Right lobe of liver (tissue), 6 donors: ENCODE data around the gene ARHGEF38. TPM values are rescaled to one million over a fixed set of nuclear protein-coding genes. Genes with fewer than 3 reads are reported as not detected.

ENCODE experiments used
- ATAC-seq, 4 donors: fragments of 200-7000 bp; cut with Tn5 transposase; one replicate each; pipeline ENCODE4 v1.9.1; 2020; ENCODE audit warnings: mild to moderate bottlenecking in 4 of 4, moderate library complexity in 4 of 4
- DNase-seq, 3 donors: peaks; one replicate each; pipeline ENCODE4 v3.0.0-alpha.2; 2020
- H3K27ac ChIP-seq, 3 donors: fragments of 200-600 bp; one replicate each; pipeline ENCODE4 v1.8.0; 2022
- H3K27me3 ChIP-seq, 2 donors: fragments of 200-600 bp; one replicate each; pipeline ENCODE4 v1.8.0; 2022
- H3K36me3 ChIP-seq, 4 donors: fragments of 200-600 bp; sonication (generic) in 1 of 4; one replicate each; pipeline versions ENCODE4 v1.5.1 to v1.8.0; 2017 to 2022; ENCODE audit warnings: control low read depth in 1 of 4
- H3K4me1 ChIP-seq, 4 donors: fragments of 200-600 bp; sonication (generic) in 1 of 4; one replicate each; pipeline versions ENCODE4 v1.5.1 to v1.8.0; 2017 to 2022; ENCODE audit warnings: control low read depth in 1 of 4
- H3K4me3 ChIP-seq, 3 donors: fragments of 200-600 bp; one replicate each; pipeline ENCODE4 v1.8.0; 2022
- H3K9me3 ChIP-seq, 4 donors: fragments of 200-600 bp; sonication (generic) in 1 of 4; one replicate each; pipeline versions ENCODE4 v1.5.1 to v1.8.0; 2017 to 2022; ENCODE audit warnings: control low read depth in 1 of 4
- CTCF ChIP-seq, 4 donors: fragments of 200-600 bp in 3 of 4; fragments of 450-650 bp in 1 of 4; IDR thresholded peaks; one replicate each; pipeline versions ENCODE4 v1.5.1 to v1.8.0; 2016 to 2022; ENCODE audit warnings: antibody characterized with exemption in 4 of 4, mild to moderate bottlenecking in 2 of 4
- POLR2A ChIP-seq: fragments of 450-650 bp; IDR thresholded peaks from one replicate; pipeline ENCODE4 v1.6.1; 2017; ENCODE audit warnings: antibody characterized with exemption, mild to moderate bottlenecking
- WGBS: methylation state at CpG from one replicate; pipeline ENCODE4 v1.1.6; 2018; ENCODE audit warnings: low coverage, low lambda C conversion rate; ENCODE audit not compliant: insufficient coverage; ENCODE audit errors: missing lambda C conversion rate; 5-methylcytosine and 5-hydroxymethylcytosine counted together
- intact Hi-C, 2 donors: fragments of 100-400 bp; cut with DNase I; formaldehyde crosslinking; loops; one replicate each; pipeline versions ENCODE4 v1.11.2 to v1.14.1; 2022
- total RNA-seq, 6 experiments: library from RNA; depleted of rRNA in 2 of 6; stranded (reverse); fragments of >200 nt in 2 of 6; fragmentation: NEBNext Ultra II Directional in 3 of 6; extraction: Animal tissue kit (Norgen Biotek cat#: 25700) in 3 of 6; gene quantifications; one replicate each; pipeline versions ENCODE4 v1.1.0 to v1.2.4, GENCODE V29; 2016 to 2023
- donor health status: DM: no; HTN: yes; CAD: no.
- donor health status: DM: no; HTN: no; CAD: no.
- donor health status: DM: no; HTN: no; CAD: no.
- donor health status: DM: no; HTN: yes; CAD: no.
- donor health status: DM: no; HTN: yes; CAD: no.

ARHGEF38 gene
- total RNA-seq, 6 experiments from 2014 or later, result 0.06 to 0.55 (median 0.15) TPM

GRCh38 chr4:105543881-105544280 lies 8.5 kb upstream of the ARHGEF38 start:
- no peak overlapping the region for H3K4me3 ChIP-seq
- TF ChIP-seq CTCF (IDR thresholded peaks at IDR 0.05), result no peak
- TF ChIP-seq POLR2A, result no peak
- H3K27ac ChIP-seq, result no peak overlapping the region
- DNase-seq, result no peak
- intact Hi-C loops, result no loop called here
- no peaks in the 10 kb centered on the region for H3K27me3 ChIP-seq
- H3K4me1 ChIP-seq, result no peaks in the 10 kb centered on the region
- no peaks in the 10 kb centered on the region for H3K36me3 ChIP-seq
- ATAC-seq, result no peak
- no peaks in the 10 kb centered on the region for H3K9me3 ChIP-seq

GRCh38 chr4:105544520-105545286 lies 7.7 kb upstream of the ARHGEF38 start:
- Histone ChIP-seq H3K27me3 (no peaks in the 10 kb centered on the region), H3K4me1 (no peaks in the 10 kb centered on the region), H3K9me3 (no peaks in the 10 kb centered on the region), H3K27ac (no peak overlapping the region), H3K4me3 (no peak overlapping the region), H3K36me3 (no peaks in the 10 kb centered on the region)
- intact Hi-C loops, result no loop called here
- no peak for DNase-seq
- no peak for TF ChIP-seq CTCF (IDR thresholded peaks at IDR 0.05)
- no peak for TF ChIP-seq POLR2A
- WGBS, result 59% methylated on average over 1 of the region's 1 CpG
- no peak for ATAC-seq

- intact Hi-C loops, result no loop called here
- no peak for DNase-seq
- TF ChIP-seq POLR2A (no peak), CTCF (IDR thresholded peaks at IDR 0.05) (no peak)
- ATAC-seq, result no peak
- H3K4me1 ChIP-seq, result no peaks in the 10 kb centered on the region
- H3K36me3 ChIP-seq, result no peaks in the 10 kb centered on the region
- no peaks in the 10 kb centered on the region for H3K9me3 ChIP-seq
- no peaks in the 10 kb centered on the region for H3K27me3 ChIP-seq
- no peak overlapping the region for H3K27ac ChIP-seq
- no peak overlapping the region for H3K4me3 ChIP-seq
Measured at GRCh38 chr4:105546086-105546485, 6.3 kb upstream of the ARHGEF38 start.

GRCh38 chr4:105547769-105548168 lies 4.7 kb upstream of the ARHGEF38 start:
- TF ChIP-seq POLR2A, result no peak
- TF ChIP-seq CTCF (IDR thresholded peaks at IDR 0.05), result no peak
- H3K36me3 ChIP-seq, result no peaks in the 10 kb centered on the region
- H3K9me3 ChIP-seq, result no peaks in the 10 kb centered on the region
- no peak overlapping the region for H3K27ac ChIP-seq
- no peaks in the 10 kb centered on the region for H3K27me3 ChIP-seq
- DNase-seq (no peak), ATAC-seq (no peak)
- H3K4me1 ChIP-seq, result no peaks in the 10 kb centered on the region
- H3K4me3 ChIP-seq, result no peak overlapping the region
- intact Hi-C loops, result no loop called here

GRCh38 chr4:105548483-105548882 lies 3.9 kb upstream of the ARHGEF38 start:
- no peak for TF ChIP-seq CTCF (IDR thresholded peaks at IDR 0.05)
- no peak for TF ChIP-seq POLR2A
- 63% methylated on average over 1 of the region's 1 CpG for WGBS
- Histone ChIP-seq H3K27ac (no peak overlapping the region), H3K9me3 (no peaks in the 10 kb centered on the region), H3K4me3 (no peak overlapping the region), H3K4me1 (no peaks in the 10 kb centered on the region), H3K27me3 (no peaks in the 10 kb centered on the region), H3K36me3 (no peaks in the 10 kb centered on the region)
- ATAC-seq, result no peak
- intact Hi-C loops, result no loop called here
- no peak for DNase-seq
